ENCODE data around the gene CFAP20DC. TPM values are rescaled to one million over a fixed set of nuclear protein-coding genes. Genes with fewer than 3 reads are reported as not detected.

Gene CFAP20DC
- total RNA-seq, 1 experiment from 2014 or later = 3.9 TPM

- no peak for DNase-seq (ENCODE audit: low spot score)
Observed at GRCh38 chr3:58801541-58801940, 248.3 kb downstream of the CFAP20DC start.

- no peak for DNase-seq (ENCODE audit: low spot score)
Observed at GRCh38 chr3:58800940-58801339, 248.9 kb downstream of the CFAP20DC start.

DNA sequence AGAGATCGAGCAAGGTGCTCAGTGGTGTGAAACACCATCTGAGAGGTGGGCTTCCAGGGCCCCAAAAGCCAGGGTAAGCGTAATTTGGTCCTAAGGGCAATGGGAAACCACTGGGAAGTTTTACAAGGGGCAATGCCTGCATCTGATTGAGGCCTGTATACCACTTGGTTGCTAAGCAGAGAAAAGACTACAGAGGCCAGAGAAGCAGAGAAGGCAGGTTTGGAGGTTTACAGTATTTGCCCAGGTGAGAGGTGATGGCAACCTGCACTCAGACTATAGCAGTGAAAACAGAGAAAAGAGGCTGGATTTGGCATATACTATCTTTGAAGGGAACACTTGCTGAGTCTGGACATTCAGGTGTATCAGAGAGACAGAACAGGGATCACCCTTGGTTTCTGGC is 249.8 kb downstream of the CFAP20DC start:
- DNase-seq (ENCODE audit: low spot score) = no peak

DNA sequence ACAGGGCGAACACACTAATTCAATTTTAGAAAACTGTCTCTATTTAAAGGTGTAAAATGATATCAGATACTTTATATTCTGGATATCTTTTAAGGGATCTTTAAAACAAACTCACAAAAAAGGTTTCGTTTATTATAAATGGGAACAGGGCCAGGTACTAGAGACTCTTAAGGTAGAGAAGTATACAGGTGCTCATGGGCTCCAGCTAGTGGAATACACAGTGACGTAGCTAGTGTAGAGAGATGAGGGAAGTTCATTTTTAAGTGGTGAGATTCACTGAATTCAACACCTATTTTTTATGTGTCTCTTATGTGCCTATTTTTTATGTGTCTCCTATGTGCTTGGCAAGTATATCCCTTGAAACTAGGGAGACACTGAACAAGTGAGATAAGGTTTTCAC is 250.6 kb downstream of the CFAP20DC start:
- no peak for DNase-seq (ENCODE audit: low spot score)

DNA sequence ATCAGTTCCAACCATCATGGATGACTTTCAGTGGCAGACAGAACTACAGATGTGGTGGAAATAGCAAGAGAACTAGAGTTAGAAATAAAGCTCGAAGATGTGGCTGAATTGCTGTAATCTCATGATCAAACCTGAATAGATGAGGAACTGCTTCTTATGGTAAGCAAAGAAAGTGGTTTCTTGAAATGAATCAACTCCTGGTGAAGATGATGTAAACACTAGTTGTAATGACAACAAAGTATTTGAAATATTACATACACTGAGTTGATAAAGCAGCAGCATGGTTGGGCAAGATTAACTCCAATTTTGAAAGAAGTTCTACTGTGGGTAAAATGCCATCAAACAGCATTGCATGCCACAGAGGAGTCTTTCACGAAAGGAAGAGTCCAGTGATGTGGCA is 251.5 kb downstream of the CFAP20DC start:
- DNase-seq (ENCODE audit: low spot score) = no peak

GRCh38 chr3:58794750-58795149 is 255.1 kb downstream of the CFAP20DC start:
- no peak for DNase-seq (ENCODE audit: low spot score)

DNA sequence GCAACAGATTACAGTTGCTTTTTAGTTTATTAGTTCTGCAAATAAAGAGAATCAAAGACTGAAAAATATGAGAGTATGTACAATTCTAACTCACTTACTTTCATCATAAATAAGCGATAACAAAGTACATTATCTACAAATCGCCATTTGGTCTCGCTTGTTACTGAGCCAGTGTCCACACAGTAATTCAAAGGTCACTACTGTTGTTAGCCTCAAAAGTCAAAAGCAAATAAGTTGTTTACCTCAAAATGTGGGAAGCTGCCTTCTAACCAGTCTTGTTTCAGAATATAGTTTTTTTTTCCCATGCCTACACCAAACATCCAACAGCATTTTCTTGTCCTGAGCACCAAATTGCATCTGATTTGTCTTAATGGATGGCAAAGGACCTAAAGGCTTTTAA is 255.9 kb downstream of the CFAP20DC start:
- DNase-seq (ENCODE audit: low spot score) = no peak

DNA sequence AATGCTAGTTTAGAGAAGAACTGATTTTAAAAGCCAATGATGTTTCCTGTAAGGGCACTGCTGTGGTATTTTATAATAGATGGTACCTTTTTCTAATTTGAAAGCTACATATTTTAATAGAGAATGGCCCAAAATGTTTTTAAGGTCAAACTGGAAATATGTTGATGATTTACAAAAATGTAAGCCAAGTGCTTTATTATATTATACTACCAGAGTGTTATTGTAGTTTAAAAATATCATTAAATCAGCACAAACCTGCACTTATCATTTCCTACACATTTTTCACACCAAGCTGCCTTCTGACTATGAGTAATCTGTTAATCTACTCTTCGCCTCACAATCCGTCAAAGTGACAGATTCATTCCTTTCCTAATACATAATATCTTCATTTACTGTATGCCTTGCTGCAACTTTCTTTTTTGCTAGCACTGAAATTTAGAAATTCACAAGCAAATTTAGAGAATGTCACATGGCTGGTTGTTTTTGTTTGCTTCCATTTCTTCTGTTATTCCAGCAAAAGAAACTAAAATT is 256.8 kb downstream of the CFAP20DC start:
- DNase-seq (ENCODE audit: low spot score) = no peak

- no peak for DNase-seq (ENCODE audit: low spot score)
Observed at GRCh38 chr3:58789385-58789784, 260.4 kb downstream of the CFAP20DC start.

- DNase-seq (ENCODE audit: low spot score) = no peak
Observed at GRCh38 chr3:58784888-58785287, 264.9 kb downstream of the CFAP20DC start.

DNA sequence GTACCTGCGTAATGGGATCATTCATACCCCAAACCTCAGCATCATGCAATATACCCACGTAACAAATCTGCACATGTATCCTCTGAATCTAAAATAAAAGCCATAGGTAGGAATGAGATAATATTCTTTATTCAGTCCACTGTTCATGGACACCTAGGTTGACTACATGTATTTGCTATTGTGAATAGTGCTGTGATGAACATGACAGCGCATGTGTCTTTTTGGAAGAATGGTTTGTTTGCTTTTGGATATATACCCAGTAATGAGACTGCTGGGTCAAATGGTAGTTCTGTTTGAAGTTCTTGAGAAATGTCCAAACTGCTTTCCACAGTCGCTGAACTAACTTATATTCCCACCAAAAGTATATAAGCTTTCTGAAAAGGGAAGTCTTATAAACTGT is 265.4 kb downstream of the CFAP20DC start:
- no peak for DNase-seq (ENCODE audit: low spot score)

GRCh38 chr3:58783845-58784244 is 266.0 kb downstream of the CFAP20DC start:
- no peak for DNase-seq (ENCODE audit: low spot score)

DNA sequence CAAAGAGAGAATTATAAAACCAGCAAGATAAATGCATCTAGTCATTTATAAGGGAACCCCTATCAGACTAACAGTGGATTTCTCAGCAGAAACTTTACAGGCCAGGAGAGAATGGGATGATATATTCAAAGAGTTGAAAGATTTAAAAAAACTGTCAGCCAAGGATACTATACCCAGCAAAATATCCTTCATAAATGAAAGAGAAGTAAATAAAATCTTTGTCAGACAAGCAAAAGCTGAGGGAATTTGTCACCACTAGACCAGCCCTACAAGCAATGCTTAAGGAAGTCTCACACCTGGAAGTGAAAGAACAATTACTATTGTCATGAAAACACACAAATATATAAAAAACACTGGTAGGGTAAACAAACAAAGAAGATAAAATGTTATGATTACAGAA is 269.9 kb downstream of the CFAP20DC start:
- DNase-seq (ENCODE audit: low spot score) = no peak

- no peak for DNase-seq (ENCODE audit: low spot score)
Observed at GRCh38 chr3:58776231-58776630, 273.6 kb downstream of the CFAP20DC start.

DNA sequence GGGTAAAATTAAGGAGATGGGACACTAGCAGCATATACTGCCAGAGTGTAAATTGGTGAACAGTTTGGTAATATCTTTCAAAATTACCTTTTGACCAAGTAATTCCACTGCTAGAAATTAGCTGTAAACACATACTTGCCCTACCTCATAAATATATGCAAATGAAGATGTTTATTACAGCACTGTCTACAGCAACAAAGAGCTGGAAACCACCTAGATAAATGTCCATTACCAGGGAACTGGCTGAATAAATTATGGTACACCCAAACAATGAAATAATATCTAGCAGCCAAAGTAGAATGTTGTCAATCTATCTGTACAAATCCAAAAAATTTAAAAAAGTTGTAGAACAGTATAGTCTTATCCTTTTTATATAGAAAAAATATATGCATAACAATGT is 277.4 kb downstream of the CFAP20DC start:
- no peak for DNase-seq (ENCODE audit: low spot score)

DNA sequence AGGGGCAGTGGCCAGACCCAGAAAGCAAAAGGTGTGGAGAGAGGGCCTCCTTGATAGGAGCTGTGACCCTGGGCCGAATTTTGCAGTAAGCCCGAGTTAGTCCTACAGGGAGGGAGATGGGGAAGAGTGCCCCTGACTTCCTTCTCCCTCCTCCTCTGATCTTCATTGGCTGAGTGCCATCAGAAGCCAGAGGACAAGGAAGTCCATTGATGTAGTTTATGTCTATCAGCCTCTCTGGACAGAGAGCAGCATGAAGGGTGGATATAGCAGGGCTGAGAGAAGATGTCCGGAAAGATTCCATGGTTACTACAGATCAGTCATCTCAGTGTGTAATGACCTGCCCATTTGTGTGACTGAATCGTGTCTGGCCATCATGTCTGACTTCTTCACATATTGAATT is 280.8 kb downstream of the CFAP20DC start:
- no peak for DNase-seq (ENCODE audit: low spot score)

GRCh38 chr3:58766587-58767282 is 283.1 kb downstream of the CFAP20DC start:
- DNase-seq (ENCODE audit: low spot score) = no peak

DNA sequence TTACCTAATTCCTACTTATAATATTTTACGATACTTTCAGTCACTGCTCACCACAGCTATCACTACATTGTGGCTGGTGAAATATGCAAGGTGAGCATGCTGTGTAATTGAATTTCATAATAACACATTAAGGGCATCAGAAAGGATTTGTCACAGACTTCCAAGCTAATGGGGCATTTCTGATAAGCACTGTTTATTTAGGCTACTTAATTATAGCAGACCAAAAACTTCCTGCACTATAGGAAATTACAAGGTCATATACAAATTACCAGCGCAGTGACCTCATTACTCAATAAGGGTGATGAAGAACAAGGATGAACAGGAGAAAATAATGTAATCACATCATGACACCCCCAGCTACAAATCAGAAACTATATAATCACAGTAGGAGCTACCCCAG is 294.7 kb downstream of the CFAP20DC start:
- DNase-seq (ENCODE audit: low spot score) = no peak

GRCh38 chr3:58754074-58754473 is 295.8 kb downstream of the CFAP20DC start:
- no peak for DNase-seq (ENCODE audit: low spot score)

GRCh38 chr3:58751882-58752567 is 297.8 kb downstream of the CFAP20DC start:
- no peak for DNase-seq (ENCODE audit: low spot score)

- DNase-seq (ENCODE audit: low spot score) = no peak
Observed at GRCh38 chr3:58751235-58751634, 298.6 kb downstream of the CFAP20DC start.

DNA sequence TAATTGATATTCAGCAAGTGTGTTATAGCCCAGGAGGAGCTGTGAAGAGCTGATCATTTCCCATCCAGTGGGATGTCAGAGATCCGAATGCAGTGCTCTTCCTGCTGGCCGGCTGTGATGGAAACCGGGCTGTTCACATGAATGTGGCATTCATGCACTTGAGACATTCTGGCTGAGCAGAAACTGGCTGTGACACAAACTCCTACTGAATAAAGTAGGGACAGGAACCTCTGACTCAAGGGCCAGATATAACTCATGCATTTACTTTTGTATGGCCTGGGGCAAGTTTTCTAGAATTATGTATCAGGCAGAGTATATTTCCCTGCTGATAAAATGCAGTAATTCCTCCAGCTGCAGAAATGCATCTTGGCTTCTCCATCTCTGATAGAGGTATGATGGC is 299.9 kb downstream of the CFAP20DC start:
- no peak for DNase-seq (ENCODE audit: low spot score)

GRCh38 chr3:58748024-58748423 is 301.8 kb downstream of the CFAP20DC start:
- DNase-seq (ENCODE audit: low spot score) = no peak
